IPS-20b (cell line): ENCODE measurements around the gene HBZ.
A peak's percentile ranks its signal among the peaks of the same experiment; 100 is the strongest.
"Not testable (repeated sequence)": the region's sequence is repeated elsewhere in the genome, so short reads cannot be mapped to it uniquely, and the experiment has no call there.

Experiments used
- H3K27ac ChIP-seq: one replicate; pipeline ENCODE4 v1.5.1; 2013; ENCODE audit warnings: low read length
- H3K27me3 ChIP-seq: 2 replicates; pipeline ENCODE4 v1.6.1; 2013; ENCODE audit warnings: mild to moderate bottlenecking, low read length, inconsistent platforms; ENCODE audit not compliant: insufficient read depth
- H3K36me3 ChIP-seq: 2 replicates; pipeline ENCODE4 v1.6.1; 2013; ENCODE audit warnings: low read depth, mild to moderate bottlenecking, inconsistent platforms, low read length, moderate library complexity; ENCODE audit not compliant: insufficient read depth
- H3K4me1 ChIP-seq: 2 replicates; pipeline ENCODE4 v1.6.1; 2013; ENCODE audit warnings: mild to moderate bottlenecking, control low read depth, inconsistent platforms, low read length, moderate library complexity; ENCODE audit not compliant: insufficient read depth
- H3K4me3 ChIP-seq: 2 replicates; pipeline ENCODE4 v1.5.1; 2013; ENCODE audit warnings: mild to moderate bottlenecking, low read length, inconsistent platforms
- H3K9ac ChIP-seq: 2 replicates; pipeline ENCODE4 v1.6.1; 2013; ENCODE audit warnings: low read depth, mild to moderate bottlenecking, inconsistent platforms, low read length, moderate library complexity
- H3K9me3 ChIP-seq: 2 replicates; pipeline ENCODE4 v1.6.1; 2013; ENCODE audit warnings: mild to moderate bottlenecking, low read depth, low read length, inconsistent platforms; ENCODE audit not compliant: insufficient read depth

HBZ gene

GRCh38 chr16:167122-167690 lies 14.8 kb downstream of the HBZ start:
- Histone ChIP-seq H3K4me1 (peaks cover 8% of the 10 kb centered on the region; the same call in 1 of the 2 replicates), H3K9me3 (no peaks in the 10 kb centered on the region), H3K27me3 (peaks cover 87% of the 10 kb centered on the region), H3K36me3 (no peaks in the 10 kb centered on the region), H3K27ac (no peak overlapping the region), H3K4me3 (peak overlapping the region; percentile 33; the same call in 1 of the 2 replicates), H3K9ac (no peak overlapping the region)

- peaks cover 81% of the 10 kb centered on the region for H3K27me3 ChIP-seq
- H3K36me3 ChIP-seq = no peaks in the 10 kb centered on the region
- H3K4me3 ChIP-seq = no peak overlapping the region
- H3K9ac ChIP-seq = no peak overlapping the region
- no peaks in the 10 kb centered on the region for H3K9me3 ChIP-seq
- peaks cover 8% of the 10 kb centered on the region; the same call in 1 of the 2 replicates for H3K4me1 ChIP-seq
- H3K27ac ChIP-seq = no peak overlapping the region
Observed at GRCh38 chr16:168424-168823, 16.0 kb downstream of the HBZ start.

- peaks cover 8% of the 10 kb centered on the region; the same call in 1 of the 2 replicates for H3K4me1 ChIP-seq
- H3K9ac ChIP-seq = no peak overlapping the region
- H3K4me3 ChIP-seq = no peak overlapping the region
- H3K36me3 ChIP-seq = no peaks in the 10 kb centered on the region
- H3K27me3 ChIP-seq = peaks cover 83% of the 10 kb centered on the region
- H3K27ac ChIP-seq = no peak overlapping the region
- no peaks in the 10 kb centered on the region for H3K9me3 ChIP-seq
Observed at GRCh38 chr16:169014-169413, 16.6 kb downstream of the HBZ start.

GRCh38 chr16:170088-170507 lies 17.7 kb downstream of the HBZ start:
- H3K27me3 ChIP-seq = peaks cover 91% of the 10 kb centered on the region
- not testable (repeated sequence) for H3K27ac ChIP-seq, H3K9ac ChIP-seq, H3K4me3 ChIP-seq, H3K36me3 ChIP-seq, H3K4me1 ChIP-seq, H3K9me3 ChIP-seq

- Histone ChIP-seq H3K4me1 (peaks cover 4% of the 10 kb centered on the region; the same call in 1 of the 2 replicates), H3K9ac (no peak overlapping the region), H3K4me3 (no peak overlapping the region), H3K36me3 (no peaks in the 10 kb centered on the region), H3K27ac (no peak overlapping the region), H3K9me3 (no peaks in the 10 kb centered on the region), H3K27me3 (peaks cover 91% of the 10 kb centered on the region)
Observed at GRCh38 chr16:170788-171187, 18.3 kb downstream of the HBZ start.

- H3K4me3 ChIP-seq, H3K9ac ChIP-seq, H3K27ac ChIP-seq, H3K4me1 ChIP-seq, H3K9me3 ChIP-seq, H3K36me3 ChIP-seq: not testable (repeated sequence)
- H3K27me3 ChIP-seq = peaks cover 88% of the 10 kb centered on the region
Observed at GRCh38 chr16:172374-172941, 20.0 kb downstream of the HBZ start, which contains the start of gene HBA2. HBA2 (plus strand) TSS chr16:172876; CDS start chr16:172913, 37 bp downstream.

- H3K4me1 ChIP-seq, H3K9ac ChIP-seq, H3K9me3 ChIP-seq, H3K36me3 ChIP-seq, H3K4me3 ChIP-seq, H3K27ac ChIP-seq: not testable (repeated sequence)
- peaks cover 88% of the 10 kb centered on the region for H3K27me3 ChIP-seq
Observed at GRCh38 chr16:173211-173854, 20.9 kb downstream of the HBZ start.

- not testable (repeated sequence) for H3K27ac ChIP-seq, H3K9me3 ChIP-seq, H3K36me3 ChIP-seq, H3K9ac ChIP-seq, H3K4me1 ChIP-seq, H3K4me3 ChIP-seq
- H3K27me3 ChIP-seq = peaks cover 88% of the 10 kb centered on the region
Observed at GRCh38 chr16:173928-174769, 21.7 kb downstream of the HBZ start.

- Histone ChIP-seq H3K36me3 (no peaks in the 10 kb centered on the region), H3K4me3 (no peak overlapping the region), H3K9ac (no peak overlapping the region), H3K27me3 (peaks cover 89% of the 10 kb centered on the region), H3K4me1 (no peaks in the 10 kb centered on the region), H3K27ac (no peak overlapping the region), H3K9me3 (peaks cover 5% of the 10 kb centered on the region; the same call in 1 of the 2 replicates)
Observed at GRCh38 chr16:175011-175949, 22.8 kb downstream of the HBZ start.

GRCh38 chr16:176006-176405 lies 23.6 kb downstream of the HBZ start:
- H3K27ac ChIP-seq, H3K4me3 ChIP-seq, H3K4me1 ChIP-seq: not testable (repeated sequence)

More at GRCh38 chr16:176006-176405, 23.6 kb downstream of the HBZ start:
- not testable (repeated sequence) for H3K9me3 ChIP-seq, H3K9ac ChIP-seq, H3K36me3 ChIP-seq
- H3K27me3 ChIP-seq = peaks cover 90% of the 10 kb centered on the region
